HCT116 (cell line): ENCODE measurements around the gene PEAK1. TPM values are rescaled to one million over a fixed set of nuclear protein-coding genes. Genes with fewer than 3 reads are reported as not detected.

ENCODE experiments used
- ATAC-seq: fragments of 200-7000 bp; cut with Tn5 transposase; 2 replicates; pipeline ENCODE4 v1.9.1; 2020; ENCODE audit warnings: mild to moderate bottlenecking, moderate library complexity
- BruUV-seq: library from RNA; stranded (reverse); fragments of 400-500 nt; replicated peaks from 2 replicates; lab custom pipeline; 2021; lab: Mats Ljungman, UMichigan
- CTCF ChIA-PET: fragments of 300-600 bp; sonication (Branson Sonifier 250); formaldehyde crosslinking; loops from one replicate; lab custom pipeline; 2021; ENCODE audit warnings: antibody characterized with exemption; lab: Charles Lee
- POLR2A ChIA-PET: fragments of 300-600, 350-600 bp; sonication (Branson Sonifier 250); formaldehyde crosslinking; loops from one replicate; lab custom pipeline; 2021; ENCODE audit warnings: antibody characterized with exemption; lab: Charles Lee
- RAD21 ChIA-PET, 2 experiments: fragments of 300-600 bp; sonication (Branson Sonifier 250); formaldehyde crosslinking; loops; one replicate each; lab custom pipeline; 2023; ENCODE audit warnings: low total read pairs in 2 of 2; ENCODE audit not compliant: uncharacterized antibody in 2 of 2, unreplicated experiment in 2 of 2, low non-redundant PET in 1 of 2; lab: Charles Lee
- DNase-seq: peaks from one replicate; pipeline ENCODE4 v3.0.0-alpha.2; 2010; ENCODE audit warnings: low read depth, low spot score
- H2AFZ ChIP-seq: fragments of 200-600 bp; shearing (Covaris generic), sonication (generic); 2 replicates; pipeline ENCODE4 v1.6.1; 2017; ENCODE audit warnings: low read depth, mixed run types, mixed read lengths, antibody characterized with exemption, low read length; ENCODE audit not compliant: poor library complexity, severe bottlenecking
- H3K27ac ChIP-seq: 2 replicates; pipeline ENCODE4 v1.5.1; 2012; ENCODE audit warnings: low read depth, low read length
- H3K27me3 ChIP-seq: fragments of 200-600 bp; sonication (generic); 2 replicates; pipeline ENCODE4 v1.6.1; 2016; ENCODE audit warnings: mixed run types, low read length, mixed read lengths; ENCODE audit not compliant: insufficient read depth
- H3K36me3 ChIP-seq, 2 experiments: fragments of 200-500 bp in 1 of 2; fragments of 200-600 bp in 1 of 2; sonication (Bioruptor generic) in 1 of 2; sonication (generic) in 1 of 2; 2 replicates each; pipeline versions ENCODE4 v1.5.1 to v1.6.1; 2014 to 2016; ENCODE audit warnings: low read length in 2 of 2, inconsistent platforms in 1 of 2, mixed read lengths in 1 of 2, mixed run types in 1 of 2; ENCODE audit not compliant: insufficient read depth in 2 of 2, control insufficient read depth in 1 of 2
- H3K4me1 ChIP-seq, 2 experiments: fragments of 200-600 bp in 1 of 2; sonication (generic) in 1 of 2; 2 replicates each; pipeline versions ENCODE4 v1.5.1 to v1.6.1; 2012 to 2017; ENCODE audit warnings: low read length in 2 of 2, inconsistent platforms in 1 of 2, mild to moderate bottlenecking in 1 of 2, mixed read lengths in 1 of 2, mixed run types in 1 of 2, moderate library complexity in 1 of 2; ENCODE audit not compliant: insufficient read depth in 2 of 2, control insufficient read depth in 1 of 2
- H3K4me2 ChIP-seq: fragments of 200-600 bp; sonication (generic); 2 replicates; pipeline ENCODE4 v1.6.1; 2017; ENCODE audit warnings: mixed run types, low read length, mixed read lengths
- H3K4me3 ChIP-seq, 2 experiments: fragments of 200-600 bp in 1 of 2; sonication (generic) in 1 of 2; replicated peaks in 1 of 2; 2 replicates each; pipeline ENCODE4 v1.5.1; 2011 to 2016; ENCODE audit warnings: low read length in 2 of 2, control low read depth in 1 of 2, low read depth in 1 of 2, mild to moderate bottlenecking in 1 of 2, mixed read lengths in 1 of 2, mixed run types in 1 of 2
- H3K79me2 ChIP-seq: fragments of 200-600 bp; sonication (generic); 2 replicates; pipeline ENCODE4 v1.6.1; 2017; ENCODE audit warnings: mild to moderate bottlenecking, mixed run types, low read length, moderate library complexity, mixed read lengths; ENCODE audit not compliant: insufficient read depth
- H3K9ac ChIP-seq: fragments of 200-600 bp; sonication (generic); 2 replicates; pipeline ENCODE4 v1.6.1; 2016; ENCODE audit warnings: low read length, mixed read lengths
- H3K9me2 ChIP-seq: fragments of 200-600 bp; sonication (generic), shearing (Covaris generic); 2 replicates; pipeline ENCODE4 v1.6.1; 2017; ENCODE audit warnings: mixed run types, mild to moderate bottlenecking, moderate library complexity; ENCODE audit not compliant: insufficient read depth
- H3K9me3 ChIP-seq, 2 experiments: fragments of 200-500 bp in 1 of 2; fragments of 200-600 bp in 1 of 2; sonication (Bioruptor generic) in 1 of 2; sonication (generic) in 1 of 2; 2 replicates each; pipeline ENCODE4 v1.6.1; 2014 to 2017; ENCODE audit warnings: low read length in 2 of 2, mixed read lengths in 2 of 2, inconsistent platforms in 1 of 2, low read depth in 1 of 2, mild to moderate bottlenecking in 1 of 2, mixed run types in 1 of 2, moderate library complexity in 1 of 2; ENCODE audit not compliant: control insufficient read depth in 1 of 2, insufficient read depth in 1 of 2
- H4K20me1 ChIP-seq: fragments of 200-600 bp; sonication (generic), shearing (Covaris generic); 2 replicates; pipeline ENCODE4 v1.6.1; 2017; ENCODE audit warnings: mixed run types, mild to moderate bottlenecking, moderate library complexity; ENCODE audit not compliant: insufficient read depth
- CBX3 ChIP-seq: IDR thresholded peaks from 2 replicates; pipeline ENCODE4 v1.6.1; 2012; ENCODE audit warnings: low read depth
- CEBPB ChIP-seq: IDR thresholded peaks from 2 replicates; pipeline ENCODE4 v1.6.1; 2012; ENCODE audit warnings: low read depth
- EGR1 ChIP-seq: IDR thresholded peaks from 2 replicates; pipeline ENCODE4 v1.6.1; 2012; ENCODE audit warnings: low read depth
- ELF1 ChIP-seq: IDR thresholded peaks from 2 replicates; pipeline ENCODE4 v1.6.1; 2012; ENCODE audit warnings: low read depth, borderline replicate concordance
- EZH2 ChIP-seq: fragments of 200-600 bp; sonication (generic); IDR thresholded peaks from 2 replicates; pipeline ENCODE4 v1.6.1; 2017; ENCODE audit warnings: antibody characterized with exemption, mixed run types
- FOSL1 ChIP-seq: IDR thresholded peaks from 2 replicates; pipeline ENCODE4 v1.6.1; 2012; ENCODE audit warnings: low read depth
- MAX ChIP-seq: IDR thresholded peaks from 2 replicates; pipeline ENCODE4 v1.6.1; 2012
- POLR2A ChIP-seq: IDR thresholded peaks from 2 replicates; pipeline ENCODE4 v1.7.0; 2011; ENCODE audit warnings: borderline replicate concordance; ENCODE audit not compliant: insufficient read depth, insufficient read length; ENCODE audit errors: extremely low read depth
- SIN3A ChIP-seq: IDR thresholded peaks from 2 replicates; pipeline ENCODE4 v1.6.1; 2012; ENCODE audit warnings: low read depth
- SRF ChIP-seq: IDR thresholded peaks from 2 replicates; pipeline ENCODE4 v1.6.1; 2012; ENCODE audit warnings: low read depth
- TCF7L2 ChIP-seq: IDR thresholded peaks from 2 replicates; pipeline ENCODE4 v1.7.0; 2011; ENCODE audit warnings: borderline replicate concordance, inconsistent platforms; ENCODE audit not compliant: insufficient read depth, insufficient read length; ENCODE audit errors: extremely low read depth
- ZNF274 ChIP-seq: fragments of 200-500 bp; sonication (Bioruptor generic); IDR thresholded peaks from 2 replicates; pipeline ENCODE4 v1.6.1; 2014; ENCODE audit warnings: mild to moderate bottlenecking, low read depth, low read length, inconsistent platforms
- intact Hi-C: fragments of 100-400 bp; cut with micrococcal nuclease; formaldehyde crosslinking; loops from 2 replicates; pipeline ENCODE4 v1.10.0; 2022
- total RNA-seq: library from RNA; stranded (reverse); gene quantifications from one replicate; pipeline ENCODE4 v1.2.1, GENCODE V29; 2021; ENCODE audit not compliant: unreplicated experiment
- TF ChIP-seq, protein P1 (sequence below): IDR thresholded peaks from 2 replicates; pipeline ENCODE4 v1.6.1; 2011; ENCODE audit warnings: mild to moderate bottlenecking, low read length, moderate library complexity; ENCODE audit not compliant: insufficient replicate concordance; ENCODE audit errors: extremely low read depth

Gene PEAK1
- total RNA-seq, 1 experiment from 2014 or later = 23.4 TPM

DNA sequence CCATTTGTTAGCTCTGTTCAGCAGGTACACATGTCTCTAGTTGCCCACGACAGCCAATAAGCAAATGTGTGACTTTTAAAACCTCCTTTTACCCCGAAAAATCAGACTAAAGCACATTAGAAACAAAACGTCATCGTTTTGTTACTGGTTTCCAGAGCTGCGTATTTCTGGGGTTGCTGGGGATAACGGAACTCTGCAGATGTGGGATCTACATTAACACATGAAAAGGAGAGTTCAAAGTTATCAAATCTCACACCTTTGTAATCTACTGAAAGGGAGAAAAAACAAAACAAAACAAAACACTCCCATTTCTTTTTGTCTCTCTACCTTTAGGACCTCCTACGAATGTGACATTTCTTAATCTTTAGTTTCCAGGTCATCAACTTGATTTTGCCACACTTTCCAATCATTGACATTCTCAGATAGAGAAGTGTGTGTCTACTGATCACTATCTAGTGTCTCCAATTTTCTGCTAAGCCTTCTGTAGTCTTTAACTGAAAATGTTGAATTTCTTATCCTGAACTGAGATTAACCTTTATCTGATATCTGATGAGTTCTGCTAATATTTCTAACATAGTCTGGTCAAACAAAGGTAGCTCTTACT lies 256.0 kb downstream of the PEAK1 start:
- TF ChIP-seq EGR1 (no peak), FOSL1 (no peak), ELF1 (no peak), MAX (no peak), CEBPB (no peak), EZH2 (no peak), SRF (no peak), CBX3 (no peak), POLR2A (no peak), ZNF274 (no peak), TCF7L2 (no peak), SIN3A (no peak)
- TF ChIP-seq, protein P1, sequence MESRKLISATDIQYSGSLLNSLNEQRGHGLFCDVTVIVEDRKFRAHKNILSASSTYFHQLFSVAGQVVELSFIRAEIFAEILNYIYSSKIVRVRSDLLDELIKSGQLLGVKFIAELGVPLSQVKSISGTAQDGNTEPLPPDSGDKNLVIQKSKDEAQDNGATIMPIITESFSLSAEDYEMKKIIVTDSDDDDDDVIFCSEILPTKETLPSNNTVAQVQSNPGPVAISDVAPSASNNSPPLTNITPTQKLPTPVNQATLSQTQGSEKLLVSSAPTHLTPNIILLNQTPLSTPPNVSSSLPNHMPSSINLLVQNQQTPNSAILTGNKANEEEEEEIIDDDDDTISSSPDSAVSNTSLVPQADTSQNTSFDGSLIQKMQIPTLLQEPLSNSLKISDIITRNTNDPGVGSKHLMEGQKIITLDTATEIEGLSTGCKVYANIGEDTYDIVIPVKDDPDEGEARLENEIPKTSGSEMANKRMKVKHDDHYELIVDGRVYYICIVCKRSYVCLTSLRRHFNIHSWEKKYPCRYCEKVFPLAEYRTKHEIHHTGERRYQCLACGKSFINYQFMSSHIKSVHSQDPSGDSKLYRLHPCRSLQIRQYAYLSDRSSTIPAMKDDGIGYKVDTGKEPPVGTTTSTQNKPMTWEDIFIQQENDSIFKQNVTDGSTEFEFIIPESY = no peak
- intact Hi-C loops = no loop called here
- H3K9me3 ChIP-seq = no peaks in the 10 kb centered on the region
- no peaks in the 10 kb centered on the region for H3K27me3 ChIP-seq
- H3K27ac ChIP-seq = no peak overlapping the region
- no peaks in the 10 kb centered on the region for H3K36me3 ChIP-seq
- POLR2A ChIA-PET = no interaction called here
- CTCF ChIA-PET = no interaction called here
- no peak overlapping the region for H3K4me3 ChIP-seq
- ATAC-seq (no peak), DNase-seq (no peak)
- H3K9me2 ChIP-seq = no peaks in the 10 kb centered on the region
- RAD21 ChIA-PET = no interaction called here
- H3K9ac ChIP-seq = no peak overlapping the region
- BruUV-seq = no TSS peak
- H2AFZ ChIP-seq = no peak overlapping the region
- H3K4me2 ChIP-seq = no peak overlapping the region
- no peaks in the 10 kb centered on the region for H4K20me1 ChIP-seq
- peaks cover 23 to 35% of the 10 kb centered on the region in 2 experiments for H3K4me1 ChIP-seq
- no peaks in the 10 kb centered on the region for H3K79me2 ChIP-seq
